Spleen (tissue), 7 donors: Measurements from ENCODE around the gene PDZD2.

ENCODE experiments used
- CTCF ChIP-seq, 11 experiments: fragments of 200-600 bp in 7 of 11; fragments of 450-650 bp in 4 of 11; sonication (generic) in 4 of 11; IDR thresholded peaks in 8 of 11; conservative IDR thresholded peaks in 3 of 11; 1 replicate in 7 of 11; 2 replicates in 4 of 11; pipeline versions ENCODE4 v1.4.0 to v1.8.0; 2016 to 2021; ENCODE audit warnings: antibody characterized with exemption in 11 of 11, inconsistent platforms in 4 of 11, mild to moderate bottlenecking in 1 of 11
- POLR2A ChIP-seq, 3 donors: fragments of 450-650 bp; IDR thresholded peaks; one replicate each; pipeline ENCODE4 v1.5.1; 2017; ENCODE audit warnings: antibody characterized with exemption in 3 of 3, mild to moderate bottlenecking in 1 of 3
- POLR2AphosphoS5 ChIP-seq, 3 donors: sonication (generic); formaldehyde crosslinking; IDR thresholded peaks; one replicate each; pipeline ENCODE4 v1.5.1; 2017; ENCODE audit warnings: antibody characterized with exemption in 3 of 3
- donor health status: DM: no; HTN: no; CAD: no; lungs with moderate emphysema.
- donor health status: DM: no; HTN: no; CAD: no.
- donor health status: DM: no; HTN: no; CAD: no.

GRCh38 chr5:31630931-31631330 lies 8.0 kb upstream of the PDZD2 start:
- no peak for TF ChIP-seq CTCF (IDR thresholded peaks at IDR 0.05 in 8 of 11, conservative IDR thresholded peaks at IDR 0.05 in 3 of 11)
- TF ChIP-seq POLR2AphosphoS5 (IDR thresholded peaks at IDR 0.05), result no peak
- no peak for TF ChIP-seq POLR2A (IDR thresholded peaks at IDR 0.05)
